HG02759 (cell line): Measurements from ENCODE around the gene KCND1.

Experiments used
- ATAC-seq: cut with Tn5 transposase; IDR thresholded peaks from one replicate; pipeline ENCODE4 v1.9.1; 2021; ENCODE audit warnings: mild to moderate bottlenecking, moderate library complexity; ENCODE audit not compliant: unreplicated experiment

KCND1 gene

DNA sequence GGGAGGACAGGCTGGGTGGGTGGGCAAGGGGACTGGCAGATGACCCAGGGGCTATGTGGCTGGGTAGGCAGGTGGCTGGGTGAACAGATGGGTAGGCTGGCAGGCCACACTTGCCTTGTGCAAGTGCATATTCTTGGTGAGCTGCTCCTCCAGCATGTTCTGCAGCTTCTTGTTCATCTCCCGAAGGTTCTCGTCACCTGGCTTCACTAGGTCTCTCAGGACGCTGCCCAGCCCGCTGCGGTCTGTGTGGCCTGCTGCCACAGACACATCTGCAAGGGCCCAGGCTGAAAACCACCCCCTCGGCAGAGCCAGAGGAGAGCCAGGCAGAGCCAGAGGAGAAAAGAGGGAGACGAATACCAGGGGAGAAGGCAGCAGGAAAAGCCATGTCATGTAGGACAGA is 3.4 kb upstream of the KCND1 start:
- no peak for ATAC-seq

DNA sequence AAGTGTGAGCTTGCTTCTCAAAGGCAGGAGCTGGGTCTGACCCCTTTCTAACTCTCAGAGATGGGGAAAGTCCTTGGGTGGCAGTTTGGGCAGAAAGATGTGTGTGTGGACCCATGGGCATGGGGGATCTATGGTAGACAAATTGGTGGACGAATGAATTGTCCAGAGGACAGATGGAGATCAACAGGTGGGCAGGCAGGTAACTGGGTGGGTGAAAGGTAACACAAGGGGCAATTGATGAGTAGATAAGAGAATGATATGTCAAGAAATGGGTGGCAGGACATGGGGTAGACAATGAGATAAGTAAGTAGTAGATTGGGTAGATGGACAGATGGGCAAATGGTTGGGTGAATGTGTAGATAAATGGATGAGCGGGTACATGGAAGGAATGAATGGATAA is 2.9 kb upstream of the KCND1 start:
- no peak for ATAC-seq

DNA sequence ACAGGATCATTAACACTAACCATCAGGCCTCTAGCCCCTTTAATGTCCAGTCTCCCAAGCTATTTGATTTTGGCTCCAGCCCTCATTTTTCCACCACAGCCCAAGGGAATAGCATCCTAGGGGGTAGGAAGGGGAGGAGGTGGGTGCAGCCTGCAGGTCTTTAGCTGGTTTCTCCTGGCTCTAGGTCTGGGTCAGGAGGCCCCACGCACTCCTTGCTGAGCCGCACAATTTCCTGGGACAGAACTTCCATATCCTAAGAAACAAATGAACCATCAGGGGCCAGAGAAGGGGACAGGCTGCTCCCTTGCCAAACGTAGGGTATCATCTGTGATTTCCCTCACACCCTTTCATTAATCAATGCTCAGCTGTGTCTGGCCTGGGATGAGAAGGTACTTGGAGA is 2.4 kb upstream of the KCND1 start:
- no peak for ATAC-seq

DNA sequence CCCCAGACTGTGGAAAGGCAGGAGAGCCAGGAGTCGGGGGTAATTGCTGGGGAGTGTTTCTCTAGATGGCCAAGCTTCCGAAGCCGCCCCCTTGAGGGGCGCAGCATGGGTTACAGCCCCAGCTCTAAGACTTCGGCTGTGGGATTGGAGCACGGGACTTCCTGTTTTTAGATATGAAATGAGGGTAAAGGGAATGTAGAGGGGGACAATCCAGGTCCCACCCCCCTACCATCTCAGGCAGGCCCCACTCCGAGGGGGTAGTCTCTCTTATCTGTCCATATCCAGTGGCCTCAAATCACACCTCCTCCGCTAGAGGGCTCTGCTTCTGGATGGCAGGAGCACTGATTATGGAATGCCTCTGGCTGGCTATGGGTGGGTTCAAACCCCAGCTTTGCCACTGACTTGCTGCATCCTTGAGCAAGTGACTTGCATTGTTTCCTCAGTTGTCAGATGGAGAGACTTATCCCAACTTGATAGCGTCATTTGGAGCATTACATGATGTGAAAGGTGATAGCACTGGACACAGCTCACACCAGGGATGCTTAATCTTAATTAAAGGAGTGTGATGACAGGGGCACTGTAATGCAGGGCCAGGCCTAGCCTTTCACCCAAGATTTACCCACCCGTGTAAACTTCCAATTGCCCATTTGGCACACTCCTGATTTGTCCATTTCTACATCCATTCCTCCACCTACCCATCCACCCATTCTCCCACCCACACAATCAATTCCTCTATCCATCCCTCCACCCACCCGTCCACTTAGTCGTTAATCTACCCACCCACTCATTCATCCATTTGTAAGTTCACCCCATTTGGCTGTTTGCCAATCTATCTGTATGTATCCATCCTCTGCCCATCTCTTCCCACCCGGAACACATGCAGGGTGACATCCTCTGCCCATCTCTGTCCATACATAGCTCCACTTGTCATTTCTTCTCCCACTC is 848 bp upstream of the KCND1 start:
- no peak for ATAC-seq

DNA sequence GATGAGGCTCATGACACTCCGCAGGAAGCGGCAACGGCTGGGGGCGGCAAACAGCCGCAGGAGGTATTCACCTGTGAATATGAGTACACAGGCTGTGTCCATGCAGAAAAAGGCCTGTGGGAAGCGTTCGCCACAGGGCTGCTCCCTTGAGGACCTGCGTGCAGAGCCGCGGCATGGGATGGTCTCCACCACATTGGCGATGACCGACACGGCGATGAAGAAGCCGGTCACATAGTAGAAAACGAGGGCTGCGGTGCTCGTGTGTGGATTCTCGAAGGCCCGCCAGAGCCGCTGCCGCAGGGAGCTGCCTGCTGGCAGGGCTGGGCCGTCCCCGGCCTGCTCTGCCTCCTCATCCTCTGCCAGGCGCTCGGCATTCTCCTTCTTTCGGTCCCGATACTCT is 2.2 kb downstream of the KCND1 start:
- no peak for ATAC-seq

DNA sequence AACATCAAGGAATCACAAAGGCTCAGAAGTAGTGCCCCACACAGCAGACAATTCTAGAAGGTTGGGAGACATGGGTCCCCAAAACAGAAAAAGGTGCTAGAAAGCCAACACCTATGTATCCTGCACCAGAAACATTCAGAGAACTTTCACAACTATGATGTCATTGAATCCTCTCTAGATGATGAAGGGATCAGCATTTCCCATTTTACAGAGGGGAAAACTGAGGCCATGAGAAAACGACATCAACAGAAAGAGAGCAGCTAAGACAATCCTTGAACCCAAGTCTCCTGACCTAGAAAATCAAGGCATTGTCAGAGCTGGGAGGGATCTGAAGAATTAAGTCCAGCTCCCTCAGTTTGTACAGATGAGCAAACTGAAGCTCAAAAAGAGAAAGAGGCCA is 3.3 kb downstream of the KCND1 start:
- no peak for ATAC-seq

DNA sequence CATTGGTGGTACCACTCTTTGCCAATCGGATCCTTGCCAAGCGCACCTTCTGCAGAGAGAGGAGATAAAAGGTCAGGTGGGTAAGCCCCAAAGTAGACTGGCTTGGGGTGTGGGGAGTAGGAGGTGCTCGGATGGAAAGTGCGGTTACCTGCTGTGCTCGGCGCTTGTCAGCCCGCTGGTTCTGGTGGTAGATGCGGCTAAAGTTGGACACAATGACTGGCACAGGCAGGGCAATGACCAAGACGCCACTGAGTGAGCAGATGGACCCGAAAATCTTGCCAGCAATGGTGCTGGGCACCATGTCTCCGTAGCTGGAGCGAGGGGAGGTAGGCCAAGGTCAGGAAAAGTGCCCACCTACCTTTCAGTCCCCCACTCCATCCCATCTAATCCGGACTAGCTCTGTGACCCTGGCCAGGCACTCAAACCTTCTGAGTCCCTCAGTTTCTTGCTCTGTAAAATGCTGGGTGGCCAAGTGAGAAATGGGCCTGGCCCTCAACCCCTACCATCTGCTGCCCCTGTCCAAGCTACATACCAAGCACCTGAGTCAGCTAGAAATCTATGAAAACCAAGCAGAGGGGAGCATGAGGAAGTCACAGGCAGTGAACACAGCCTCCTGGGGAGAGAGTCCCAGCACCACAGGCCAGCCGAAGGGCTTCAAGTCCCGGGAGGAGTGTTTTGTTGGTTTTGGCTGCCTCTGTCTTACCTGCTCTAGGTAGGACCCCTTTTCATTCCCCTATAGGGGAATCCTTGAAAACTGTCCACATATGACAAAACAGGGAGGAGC is 4.7 kb downstream of the KCND1 start:
- no peak for ATAC-seq

DNA sequence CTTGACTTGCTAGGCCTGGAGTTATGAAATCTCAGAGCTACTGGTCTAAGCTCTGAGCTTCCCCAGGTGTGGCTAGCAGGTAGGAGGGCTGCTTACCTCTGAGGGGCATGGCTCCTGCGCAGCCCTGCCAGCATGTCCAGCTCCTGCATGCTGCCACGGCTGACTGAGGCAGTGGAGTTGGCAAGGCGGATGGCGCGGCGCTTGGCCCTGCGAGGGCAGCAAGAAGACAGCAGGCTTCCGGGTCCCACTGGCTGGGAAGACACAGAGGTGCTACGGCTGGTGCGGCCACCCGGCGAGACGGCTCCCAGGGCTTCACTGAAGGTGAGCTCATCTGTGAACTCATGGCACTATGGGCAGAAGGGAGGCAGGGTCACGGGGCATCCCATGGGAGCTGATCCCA is 5.7 kb downstream of the KCND1 start:
- no peak for ATAC-seq

DNA sequence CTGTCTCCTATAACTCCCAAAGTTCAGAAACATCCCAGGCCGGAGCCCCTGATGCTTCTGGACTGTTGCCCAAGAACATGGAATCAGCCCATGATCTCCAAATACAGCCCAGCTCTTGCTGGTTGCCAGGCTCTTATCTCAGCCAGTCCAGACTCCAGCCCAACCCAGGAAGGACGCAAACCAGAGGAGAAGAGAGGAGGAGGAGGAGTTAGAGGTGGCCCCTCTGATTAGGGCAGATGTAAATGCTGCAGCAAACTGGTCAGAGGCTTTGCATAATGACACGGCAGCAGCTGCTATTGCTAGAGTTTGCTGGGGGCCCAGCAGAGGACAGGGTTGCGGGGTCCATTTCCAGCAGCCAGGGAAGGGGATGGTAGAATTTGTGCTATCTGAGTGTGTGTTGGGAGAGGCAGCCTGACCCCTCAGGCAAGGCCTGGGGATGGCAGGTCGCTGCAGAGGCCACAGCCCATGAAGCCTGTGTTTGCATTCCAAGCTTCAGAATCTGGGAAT is 10.0 kb downstream of the KCND1 start:
- ATAC-seq: no peak

DNA sequence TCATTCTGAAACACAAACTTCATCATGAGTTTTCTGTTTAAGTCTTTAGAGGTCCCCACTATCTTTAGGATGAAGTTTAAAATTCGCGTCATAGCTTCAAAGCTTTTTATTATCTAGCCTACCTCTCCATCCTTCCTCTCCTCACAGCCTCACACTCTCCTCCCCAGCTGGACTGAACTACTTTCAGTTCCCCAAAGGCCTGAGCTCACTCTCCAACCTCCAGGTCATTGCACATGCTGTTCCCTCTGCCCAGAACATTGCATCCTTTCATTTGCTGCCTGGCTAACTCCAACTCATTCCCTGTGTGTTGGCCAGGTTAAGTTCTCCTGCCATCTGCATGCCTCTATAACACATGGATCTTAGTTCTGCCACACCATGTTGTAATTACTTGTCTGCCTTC is 11.4 kb downstream of the KCND1 start:
- ATAC-seq: no peak

DNA sequence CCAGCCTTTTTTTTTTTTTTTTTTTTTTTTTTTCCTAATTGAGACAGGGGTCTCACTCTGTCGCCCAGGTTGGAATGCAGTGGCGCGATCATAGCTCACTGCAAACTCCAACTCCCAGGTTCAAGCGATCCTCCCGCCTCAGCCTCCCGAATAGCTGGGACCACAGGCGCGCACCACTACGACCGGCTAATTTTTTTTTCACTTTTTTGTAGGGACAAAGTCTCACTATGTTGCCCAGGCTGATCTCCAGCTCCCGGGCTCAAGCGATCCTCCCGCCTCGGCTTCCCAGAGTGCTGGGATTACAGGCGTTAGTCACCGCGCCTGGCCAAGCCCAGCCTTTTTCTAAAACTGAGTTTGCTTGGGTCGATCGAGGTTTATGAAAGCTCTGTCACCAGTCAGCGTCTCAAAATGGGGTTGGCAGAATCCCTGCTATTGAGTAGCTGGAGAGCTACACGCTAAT is 13.0 kb downstream of the KCND1 start:
- ATAC-seq: no peak

DNA sequence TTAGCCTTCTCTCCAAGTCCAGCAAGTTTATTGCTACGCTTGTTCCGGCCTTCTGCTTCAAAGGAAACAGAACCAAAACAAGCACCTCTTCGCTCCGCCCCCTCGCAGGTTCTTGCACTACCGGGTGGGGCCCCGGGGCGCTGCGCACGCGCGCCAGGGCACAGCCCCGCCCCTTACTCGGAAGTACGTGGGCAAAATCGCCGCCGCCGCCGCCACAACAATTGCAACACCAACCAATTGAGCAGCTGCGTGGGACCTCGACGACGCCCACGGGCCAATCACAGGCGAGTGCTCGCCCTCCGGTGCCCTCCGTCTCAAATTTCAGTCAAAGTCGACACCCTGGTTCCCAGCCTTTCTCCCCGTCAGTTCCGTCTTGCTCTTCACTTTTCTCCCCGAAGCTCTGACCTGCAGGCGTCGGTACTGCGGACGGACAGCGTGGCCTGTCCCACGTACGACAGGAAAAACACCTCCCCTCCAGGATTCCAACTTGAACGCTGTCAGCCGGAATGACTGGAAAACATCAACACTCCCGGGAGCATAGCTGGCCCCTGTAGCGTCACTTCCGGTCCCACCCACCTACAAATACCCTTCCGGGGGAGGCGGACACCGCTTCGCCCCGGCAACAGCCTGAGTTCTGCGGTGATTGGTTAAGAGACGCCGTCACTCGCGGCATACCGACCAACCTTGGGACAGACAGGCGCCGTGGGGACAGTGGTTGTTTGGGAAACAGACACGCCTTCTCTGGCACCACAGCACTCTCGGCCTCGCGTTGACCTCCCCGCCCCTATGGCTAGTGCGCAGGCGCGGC is 13.6 kb downstream of the KCND1 start:
- ATAC-seq: peak; percentile 87

DNA sequence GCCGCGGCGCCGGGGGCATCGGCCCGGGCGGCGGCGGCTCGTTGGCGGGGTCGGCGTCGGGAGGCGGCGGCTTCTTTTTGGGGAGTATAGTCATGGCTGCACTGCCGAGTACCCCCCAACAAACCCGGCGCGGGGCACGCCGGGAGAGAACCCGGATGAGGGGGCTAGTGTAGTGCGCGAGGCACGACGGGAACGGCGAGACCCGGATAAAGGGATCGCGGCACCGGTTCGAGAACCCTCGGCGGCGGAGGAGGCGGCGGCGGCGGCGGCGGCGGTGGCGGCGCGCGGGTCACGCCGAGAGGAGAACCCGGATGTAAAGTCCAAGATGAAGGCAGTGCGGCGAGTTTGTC is 14.2 kb downstream of the KCND1 start, which contains the start of gene OTUD5:
TSS of gene OTUD5 (minus strand) at position 131 of the 350 bp plus-strand sequence. CDS start at position 94, 37 bp downstream.
- peak; percentile 51 for ATAC-seq

DNA sequence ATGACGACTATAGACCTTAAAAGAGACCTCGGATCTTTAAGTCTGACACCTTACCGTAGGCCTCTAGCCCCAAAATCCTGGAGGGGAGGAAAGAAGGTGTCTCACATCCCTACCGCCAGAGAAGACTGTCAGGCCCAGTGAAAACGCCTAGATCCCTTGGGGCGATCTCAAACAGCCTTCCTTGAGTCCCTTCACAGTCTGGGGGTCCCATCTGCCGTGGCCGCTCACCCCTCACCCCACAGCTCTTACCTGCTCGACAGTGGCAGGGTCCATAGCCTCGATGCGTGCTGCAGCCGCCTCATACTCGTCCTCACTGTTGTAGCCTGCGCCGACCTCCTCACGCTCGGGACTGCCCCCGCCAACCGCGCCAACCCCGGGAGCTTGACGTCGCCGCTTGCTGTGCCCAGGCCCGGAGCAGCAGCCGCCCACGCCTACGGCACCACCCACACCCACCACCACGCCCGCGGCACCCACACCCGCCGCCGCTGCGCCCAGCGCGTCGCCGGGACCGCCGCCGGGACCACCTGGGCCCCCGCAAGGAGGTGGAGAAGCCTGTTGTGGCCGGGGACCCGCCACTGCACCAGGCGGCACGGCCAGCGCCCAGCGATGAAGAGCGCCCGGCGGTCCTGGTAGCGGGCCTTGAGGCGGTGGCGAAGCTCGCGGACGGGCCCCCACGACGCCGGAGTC is 14.8 kb downstream of the KCND1 start:
- ATAC-seq: peak; percentile 0

DNA sequence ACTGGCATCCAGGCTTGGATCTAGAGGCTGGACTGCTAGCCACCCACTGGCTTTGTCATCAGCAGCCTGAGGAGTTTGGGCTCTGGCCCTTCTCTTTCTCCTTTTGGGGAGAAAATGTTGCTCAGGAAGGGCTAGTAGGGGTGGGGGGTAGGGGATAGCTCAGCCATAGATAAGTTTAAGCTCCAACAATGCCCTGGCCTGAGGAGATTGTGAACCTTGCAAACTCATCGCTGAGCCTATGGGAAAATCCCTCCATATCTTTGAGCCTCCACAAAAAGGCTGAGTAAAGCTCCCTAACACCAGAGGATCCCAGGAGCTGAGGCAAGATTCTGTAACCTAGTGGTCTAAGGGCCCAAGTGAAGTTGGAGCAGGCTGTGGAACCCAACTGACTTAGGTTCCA is 23.1 kb downstream of the KCND1 start:
- ATAC-seq: no peak

DNA sequence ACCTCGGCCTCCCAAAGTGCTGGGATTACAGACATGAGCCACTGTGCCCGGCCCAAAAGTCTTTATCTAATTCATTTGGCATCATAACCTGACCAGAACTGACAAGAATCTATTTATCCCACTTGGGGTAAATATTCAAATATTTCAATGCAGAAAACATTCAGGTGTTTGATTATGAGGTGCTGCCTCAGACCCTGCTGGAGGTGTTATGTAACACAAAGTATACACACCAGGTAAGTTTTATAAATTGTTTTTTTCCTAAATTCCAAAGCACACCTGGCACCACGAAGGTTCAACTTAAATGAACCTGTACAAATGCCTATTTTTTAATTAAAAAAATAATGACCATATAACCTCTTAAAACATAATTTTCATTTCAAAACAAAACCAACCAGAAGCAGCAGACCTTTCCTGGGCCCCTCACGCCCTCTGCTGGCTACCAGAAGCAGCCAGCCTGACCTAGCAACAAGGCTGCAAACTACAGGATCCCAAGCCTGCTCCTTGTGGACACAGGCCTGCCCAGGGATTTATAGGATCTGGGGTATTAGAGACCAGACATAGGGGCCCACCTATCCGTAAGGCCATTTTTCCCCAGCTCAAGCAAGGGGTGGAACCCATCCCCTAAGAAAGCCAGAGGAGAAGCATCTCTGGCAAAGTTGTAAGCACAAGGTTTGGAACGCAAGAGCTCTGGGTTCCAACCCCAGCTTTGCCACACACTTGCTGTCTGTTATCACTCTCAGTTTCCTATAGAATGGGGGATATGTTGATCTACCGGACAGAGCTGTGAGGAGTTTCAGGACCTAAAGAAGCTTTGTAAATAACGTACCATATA is 25.9 kb downstream of the KCND1 start:
- no peak for ATAC-seq

DNA sequence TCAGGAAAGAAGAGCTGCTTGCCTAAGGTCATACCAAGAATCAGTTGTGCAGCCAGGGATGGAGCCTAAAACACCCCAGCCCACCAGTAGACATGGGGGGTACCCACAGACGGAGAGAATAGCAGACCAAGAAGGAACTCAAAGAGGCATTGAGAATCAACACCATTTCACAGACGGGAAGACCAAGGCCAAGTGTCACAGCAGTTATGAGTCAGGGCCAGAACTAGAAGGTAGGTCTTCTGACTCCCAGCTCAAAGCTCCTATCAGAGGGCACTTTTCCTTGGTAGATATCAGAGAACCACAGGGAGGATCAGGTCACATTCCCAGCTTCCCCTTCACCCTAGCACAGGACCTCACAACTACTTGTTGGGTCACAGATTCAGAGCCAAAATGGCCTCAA is 28.7 kb downstream of the KCND1 start:
- no peak for ATAC-seq

DNA sequence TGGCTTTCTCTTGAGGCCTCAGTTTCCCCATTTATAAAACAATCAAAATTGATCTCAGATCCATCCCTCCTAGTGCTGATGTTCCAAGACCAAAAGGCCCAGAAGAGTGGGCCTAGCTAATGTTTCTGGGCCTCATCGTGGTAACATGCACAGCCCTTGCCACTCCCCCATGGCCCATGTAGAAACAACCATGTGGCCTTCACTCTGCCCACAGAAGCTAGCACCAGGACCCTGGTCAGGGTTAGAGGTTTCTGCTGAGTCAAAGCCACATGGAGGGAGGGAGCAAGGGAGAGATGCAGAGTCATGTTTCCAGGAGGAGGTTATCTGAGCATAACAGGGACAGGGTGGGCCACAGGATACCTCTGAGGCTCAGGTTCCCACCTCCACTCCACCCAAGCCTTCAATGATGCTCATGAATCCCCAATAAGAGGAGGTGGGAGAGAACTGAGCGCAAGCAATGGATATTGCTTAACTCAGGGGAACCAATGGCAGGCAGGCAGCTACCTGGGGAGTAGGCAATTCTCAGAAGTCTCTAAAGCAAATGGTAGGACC is 31.2 kb downstream of the KCND1 start:
- ATAC-seq: no peak

DNA sequence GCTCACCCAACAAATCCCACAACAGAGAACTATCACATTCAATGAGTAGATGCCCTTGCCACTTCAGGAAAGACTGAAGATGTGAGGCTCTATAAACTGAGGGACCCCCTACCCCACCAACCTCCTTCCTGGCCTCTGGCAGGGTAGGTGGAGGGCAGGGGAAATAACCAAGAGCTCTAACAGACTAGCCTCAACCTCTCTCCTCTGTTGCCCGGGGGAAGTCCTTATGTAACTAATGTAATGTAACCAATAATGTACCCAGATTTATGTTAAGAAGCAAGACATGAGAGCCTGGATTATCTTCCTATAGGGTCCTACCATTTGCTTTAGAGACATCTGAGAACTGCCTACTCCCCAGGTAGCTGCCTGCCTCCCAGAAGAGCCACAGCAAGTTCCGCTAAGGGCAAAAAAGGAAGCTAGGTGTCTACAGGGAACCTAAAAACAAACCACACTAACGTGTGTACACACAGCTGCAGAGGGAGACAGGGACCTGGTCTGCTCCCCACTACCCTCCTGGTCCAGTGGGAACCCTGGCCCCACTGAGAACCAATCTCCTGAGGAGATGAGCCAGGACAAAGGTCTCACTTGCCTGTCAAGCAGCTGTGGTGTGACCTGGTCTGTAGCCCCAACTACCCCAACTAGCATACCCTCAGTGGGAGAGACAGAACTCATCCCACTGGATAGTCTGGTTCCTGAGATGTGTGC is 32.0 kb downstream of the KCND1 start:
- no peak for ATAC-seq
